MM.1S (cell line): ENCODE results near the gene GPR107.

ENCODE experiments used
- DNase-seq: peaks from one replicate; pipeline ENCODE4 v3.0.0-alpha.2; 2015
- H2AFZ ChIP-seq: fragments of 300-600 bp; sonication (generic); 2 replicates; pipeline ENCODE4 v1.6.0; 2016; ENCODE audit warnings: antibody characterized with exemption, low read length
- H3F3A ChIP-seq: fragments of 300-600 bp; sonication (generic); 2 replicates; pipeline ENCODE4 v1.6.1; 2016; ENCODE audit warnings: mild to moderate bottlenecking, antibody characterized with exemption, low read length, moderate library complexity, mixed read lengths; ENCODE audit not compliant: insufficient read depth
- H3K27ac ChIP-seq: fragments of 300-600 bp; sonication (generic); 2 replicates; pipeline ENCODE4 v1.5.1; 2016; ENCODE audit warnings: mild to moderate bottlenecking, low read length
- H3K27me3 ChIP-seq: fragments of 300-600 bp; sonication (generic); replicated peaks from 2 replicates; pipeline ENCODE4 v1.6.0; 2016; ENCODE audit warnings: low read length; ENCODE audit not compliant: insufficient read depth
- H3K36me3 ChIP-seq: fragments of 300-600 bp; sonication (generic); replicated peaks from 2 replicates; pipeline ENCODE4 v1.6.1; 2016; ENCODE audit warnings: mild to moderate bottlenecking, low read length, mixed read lengths; ENCODE audit not compliant: insufficient read depth
- H3K4me1 ChIP-seq: fragments of 300-600 bp; sonication (generic); 2 replicates; pipeline ENCODE4 v1.6.1; 2016; ENCODE audit warnings: low read length, mixed read lengths
- H3K4me2 ChIP-seq: fragments of 300-600 bp; sonication (generic); 2 replicates; pipeline ENCODE4 v1.6.0; 2016; ENCODE audit warnings: low read depth, low read length
- H3K4me3 ChIP-seq: fragments of 300-600 bp; sonication (generic); 2 replicates; pipeline ENCODE4 v1.5.1; 2016; ENCODE audit warnings: low read length, mixed read lengths
- H3K79me2 ChIP-seq: fragments of 300-600 bp; sonication (generic); 2 replicates; pipeline ENCODE4 v1.6.1; 2016; ENCODE audit warnings: mixed run types, low read length, mixed read lengths
- H3K9ac ChIP-seq: fragments of 300-600 bp; sonication (generic); 2 replicates; pipeline ENCODE4 v1.6.1; 2016; ENCODE audit warnings: low read length, mixed read lengths
- H3K9me2 ChIP-seq: fragments of 300-600 bp; sonication (generic); replicated peaks from 2 replicates; pipeline ENCODE4 v1.6.1; 2016; ENCODE audit warnings: mild to moderate bottlenecking, low read length, mixed read lengths; ENCODE audit not compliant: insufficient read depth
- H3K9me3 ChIP-seq: fragments of 300-600 bp; sonication (generic); replicated peaks from 2 replicates; pipeline ENCODE4 v1.6.1; 2016; ENCODE audit warnings: mild to moderate bottlenecking, low read length, mixed read lengths; ENCODE audit not compliant: insufficient read depth
- H4K20me1 ChIP-seq: fragments of 300-600 bp; sonication (generic); 2 replicates; pipeline ENCODE4 v1.6.1; 2016; ENCODE audit warnings: mild to moderate bottlenecking, low read length, moderate library complexity, mixed read lengths; ENCODE audit not compliant: insufficient read depth
- EZH2 ChIP-seq: fragments of 300-600 bp; sonication (generic); optimal IDR thresholded peaks from 2 replicates; pipeline ENCODE3; 2017; ENCODE audit warnings: low read depth, mild to moderate bottlenecking, antibody characterized with exemption, low read length, mixed read lengths
- EZH2phosphoT487 ChIP-seq: fragments of 300-600 bp; sonication (generic); IDR thresholded peaks from 2 replicates; pipeline ENCODE4 v1.6.1; 2018; ENCODE audit warnings: antibody characterized with exemption, low read length
- TF ChIP-seq, protein P1 (sequence below): fragments of 300-600 bp; sonication (generic); IDR thresholded peaks from 2 replicates; pipeline ENCODE4 v1.5.1; 2016; ENCODE audit warnings: antibody characterized with exemption, low read length, mixed read lengths

Gene GPR107

DNA sequence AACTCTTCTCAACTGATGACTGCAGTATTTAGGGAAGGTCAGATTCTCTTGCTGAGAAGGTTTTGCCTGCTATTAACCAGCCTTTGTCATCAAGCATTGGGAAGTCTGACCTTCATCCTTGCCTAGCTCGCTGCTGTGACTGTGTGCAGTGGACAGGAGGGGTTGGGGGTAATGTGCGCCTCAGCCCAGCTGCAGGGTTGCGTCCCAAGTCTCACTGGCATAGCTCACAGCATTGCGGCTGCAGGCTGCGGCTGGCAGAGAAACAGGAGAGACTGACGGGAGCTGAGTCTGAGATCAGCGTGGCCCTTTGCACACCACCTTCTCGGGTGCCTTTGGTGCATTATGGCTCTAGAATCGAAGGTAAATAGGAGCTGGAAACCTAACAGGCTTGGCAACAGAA, 62.6 kb downstream of the GPR107 start:
- H3K36me3 ChIP-seq: no peaks in the 10 kb centered on the region

DNA sequence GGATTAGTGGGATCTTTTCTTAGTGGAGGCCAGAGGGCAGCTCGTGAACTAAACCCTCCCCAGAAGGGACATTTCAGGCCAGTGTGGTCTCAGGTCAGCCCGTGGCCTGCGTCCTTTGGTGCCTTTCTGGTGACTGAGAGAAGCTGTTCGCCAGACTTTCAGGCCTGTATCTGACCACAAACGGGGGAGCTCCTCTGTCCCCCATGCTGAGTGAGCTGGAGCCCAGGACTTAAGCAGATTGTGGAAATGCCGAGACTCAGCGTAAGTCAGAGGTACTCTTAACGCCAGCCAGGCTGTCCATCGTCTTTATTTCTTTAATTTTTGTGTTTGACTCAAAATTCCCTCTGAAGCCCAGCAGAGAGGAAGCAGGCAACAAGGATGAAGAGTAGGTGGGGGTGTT, 63.7 kb downstream of the GPR107 start:
- no peak for DNase-seq
- H4K20me1 ChIP-seq: no peaks in the 10 kb centered on the region
- no peaks in the 10 kb centered on the region for H3K4me1 ChIP-seq
- TF ChIP-seq EZH2phosphoT487 (no peak), EZH2 (no peak)
- TF ChIP-seq, protein P1, sequence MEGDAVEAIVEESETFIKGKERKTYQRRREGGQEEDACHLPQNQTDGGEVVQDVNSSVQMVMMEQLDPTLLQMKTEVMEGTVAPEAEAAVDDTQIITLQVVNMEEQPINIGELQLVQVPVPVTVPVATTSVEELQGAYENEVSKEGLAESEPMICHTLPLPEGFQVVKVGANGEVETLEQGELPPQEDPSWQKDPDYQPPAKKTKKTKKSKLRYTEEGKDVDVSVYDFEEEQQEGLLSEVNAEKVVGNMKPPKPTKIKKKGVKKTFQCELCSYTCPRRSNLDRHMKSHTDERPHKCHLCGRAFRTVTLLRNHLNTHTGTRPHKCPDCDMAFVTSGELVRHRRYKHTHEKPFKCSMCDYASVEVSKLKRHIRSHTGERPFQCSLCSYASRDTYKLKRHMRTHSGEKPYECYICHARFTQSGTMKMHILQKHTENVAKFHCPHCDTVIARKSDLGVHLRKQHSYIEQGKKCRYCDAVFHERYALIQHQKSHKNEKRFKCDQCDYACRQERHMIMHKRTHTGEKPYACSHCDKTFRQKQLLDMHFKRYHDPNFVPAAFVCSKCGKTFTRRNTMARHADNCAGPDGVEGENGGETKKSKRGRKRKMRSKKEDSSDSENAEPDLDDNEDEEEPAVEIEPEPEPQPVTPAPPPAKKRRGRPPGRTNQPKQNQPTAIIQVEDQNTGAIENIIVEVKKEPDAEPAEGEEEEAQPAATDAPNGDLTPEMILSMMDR: no peak
- no peak overlapping the region for H3K4me3 ChIP-seq
- no peaks in the 10 kb centered on the region for H3K36me3 ChIP-seq
- no peaks in the 10 kb centered on the region for H3K79me2 ChIP-seq
- H2AFZ ChIP-seq: no peak overlapping the region
- H3K27me3 ChIP-seq: no peaks in the 10 kb centered on the region
- H3K9me3 ChIP-seq: no peaks in the 10 kb centered on the region
- H3K4me2 ChIP-seq: no peak overlapping the region
- no peak overlapping the region for H3K27ac ChIP-seq
- H3K9ac ChIP-seq: no peak overlapping the region
- H3K9me2 ChIP-seq: no peaks in the 10 kb centered on the region
- H3F3A ChIP-seq: no peaks in the 10 kb centered on the region

More for the DNA sequence above, 62.6 kb downstream of the GPR107 start:
- Histone ChIP-seq H3K9ac (no peak overlapping the region), H3K79me2 (no peaks in the 10 kb centered on the region), H4K20me1 (no peaks in the 10 kb centered on the region), H2AFZ (no peak overlapping the region), H3K27ac (no peak overlapping the region), H3K9me2 (no peaks in the 10 kb centered on the region), H3K4me1 (no peaks in the 10 kb centered on the region), H3K4me3 (no peak overlapping the region), H3K4me2 (no peak overlapping the region), H3K9me3 (no peaks in the 10 kb centered on the region), H3K27me3 (no peaks in the 10 kb centered on the region), H3F3A (no peaks in the 10 kb centered on the region)
- no peak for DNase-seq
- TF ChIP-seq EZH2 (no peak), EZH2phosphoT487 (no peak)

DNA sequence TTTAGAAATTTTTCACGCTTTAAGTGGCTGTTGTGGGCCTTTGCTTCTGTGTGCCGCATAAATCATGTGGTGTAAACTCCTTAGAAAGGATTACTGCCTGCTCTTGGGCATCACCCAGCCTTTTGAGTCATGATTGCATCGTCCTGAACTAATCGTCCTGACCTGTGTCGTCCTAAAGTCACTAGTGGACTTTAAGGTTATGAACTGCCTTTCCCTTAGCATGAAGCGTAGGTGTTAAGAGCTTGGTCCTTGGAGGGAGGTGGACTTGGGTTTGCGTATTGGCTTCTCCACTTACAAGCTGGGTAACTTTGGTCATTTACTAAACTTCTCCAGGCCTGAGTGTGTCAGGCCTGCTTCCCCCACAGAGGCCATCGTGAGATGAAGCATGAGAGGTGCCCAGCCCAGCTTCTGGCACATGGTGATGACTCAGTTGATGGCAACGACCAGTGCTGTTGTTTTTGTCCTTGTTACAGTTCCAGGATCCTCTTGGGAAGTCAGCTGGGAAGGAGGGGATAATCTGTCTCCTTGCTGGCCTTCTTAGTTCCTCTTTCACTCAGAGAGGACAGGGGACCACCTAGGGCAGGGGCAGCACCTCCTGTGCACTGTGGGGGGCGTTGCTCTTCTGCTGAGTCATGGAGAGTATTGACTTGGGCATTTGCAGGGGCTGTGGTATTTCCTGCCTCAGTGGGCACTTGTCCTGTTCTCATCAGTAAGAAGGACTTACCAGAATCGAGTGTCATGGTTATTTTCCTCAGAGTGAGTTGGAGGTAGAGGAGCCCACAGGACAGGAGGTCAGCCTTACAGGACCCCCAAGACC, 64.3 kb downstream of the GPR107 start:
- Histone ChIP-seq H2AFZ (no peak overlapping the region), H3F3A (no peaks in the 10 kb centered on the region), H3K4me1 (no peaks in the 10 kb centered on the region), H3K9ac (no peak overlapping the region), H3K9me3 (no peaks in the 10 kb centered on the region), H4K20me1 (no peaks in the 10 kb centered on the region), H3K4me2 (no peak overlapping the region), H3K27ac (no peak overlapping the region), H3K9me2 (no peaks in the 10 kb centered on the region), H3K79me2 (no peaks in the 10 kb centered on the region), H3K36me3 (no peaks in the 10 kb centered on the region), H3K4me3 (no peak overlapping the region), H3K27me3 (no peaks in the 10 kb centered on the region)
- DNase-seq: no peak
- no peak for TF ChIP-seq EZH2
- TF ChIP-seq, protein P1: no peak
- TF ChIP-seq EZH2phosphoT487: no peak
